ENCODE results near the gene SLFN13. TPM values are rescaled to one million over a fixed set of nuclear protein-coding genes. Genes with fewer than 3 reads are reported as not detected.

SLFN13 gene
- total RNA-seq, 1 donor from 2014 or later, result 2.7 TPM

GRCh38 chr17:35390663-35391062 is 57.9 kb downstream of the SLFN13 start:
- Histone ChIP-seq H3K27ac (ENCODE audit: low read depth, low read length) (no peak overlapping the region), H3K4me1 (ENCODE audit: insufficient read depth, low read length) (no peaks in the 10 kb centered on the region), H3K36me3 (ENCODE audit: insufficient read depth, low read length) (no peaks in the 10 kb centered on the region), H2AFZ (ENCODE audit: low read depth, low read length) (no peak overlapping the region), H3K9me3 (ENCODE audit: insufficient read depth, low read depth, low read length) (no peaks in the 10 kb centered on the region), H3K4me2 (ENCODE audit: low read length) (no peak overlapping the region), H3K4me3 (ENCODE audit: insufficient read depth, low read depth, low read length) (no peak overlapping the region), H4K20me1 (ENCODE audit: insufficient read depth, low read length) (no peaks in the 10 kb centered on the region), H3K79me2 (ENCODE audit: insufficient read depth, low read length) (no peaks in the 10 kb centered on the region), H3K27me3 (ENCODE audit: insufficient read depth, low read length) (no peaks in the 10 kb centered on the region), H3K9ac (ENCODE audit: low read length) (no peak overlapping the region)
- no peak for FAIRE-seq
- peaks cover 5% of the 10 kb centered on the region for H3K36me3 Mint-ChIP-seq (ENCODE audit: low read depth, unreplicated experiment)
- TF ChIP-seq CTCF (IDR thresholded peaks at IDR 0.05; ENCODE audit: insufficient read depth, low read depth, low read length), result no peak
- no peak for TF ChIP-seq EZH2 (IDR thresholded peaks at IDR 0.05; ENCODE audit: insufficient read depth, low read length)
- H3K4me3 Mint-ChIP-seq (ENCODE audit: unreplicated experiment), result no peak overlapping the region
- H3K4me1 Mint-ChIP-seq (ENCODE audit: low read depth, unreplicated experiment), result no peaks in the 10 kb centered on the region
- no peak overlapping the region for H3K27ac Mint-ChIP-seq (ENCODE audit: unreplicated experiment)
- H3K27me3 Mint-ChIP-seq (ENCODE audit: low read depth, unreplicated experiment), result peaks cover 5% of the 10 kb centered on the region
- DNase-seq (ENCODE audit: low read depth), result no peak
- H3K9me3 Mint-ChIP-seq (ENCODE audit: unreplicated experiment), result peaks cover 8% of the 10 kb centered on the region

GRCh38 chr17:35390156-35390555 is 58.4 kb downstream of the SLFN13 start:
- H3K36me3 Mint-ChIP-seq (ENCODE audit: low read depth, unreplicated experiment), result peaks cover 4% of the 10 kb centered on the region
- TF ChIP-seq EZH2 (IDR thresholded peaks at IDR 0.05; ENCODE audit: insufficient read depth, low read length), result no peak
- no peak for TF ChIP-seq CTCF (IDR thresholded peaks at IDR 0.05; ENCODE audit: insufficient read depth, low read depth, low read length)
- Histone ChIP-seq H3K4me2 (ENCODE audit: low read length) (no peak overlapping the region), H2AFZ (ENCODE audit: low read depth, low read length) (no peak overlapping the region), H3K36me3 (ENCODE audit: insufficient read depth, low read length) (no peaks in the 10 kb centered on the region), H3K4me1 (ENCODE audit: insufficient read depth, low read length) (no peaks in the 10 kb centered on the region), H3K9ac (ENCODE audit: low read length) (no peak overlapping the region), H3K9me3 (ENCODE audit: insufficient read depth, low read depth, low read length) (no peaks in the 10 kb centered on the region), H3K27me3 (ENCODE audit: insufficient read depth, low read length) (no peaks in the 10 kb centered on the region), H4K20me1 (ENCODE audit: insufficient read depth, low read length) (no peaks in the 10 kb centered on the region), H3K27ac (ENCODE audit: low read depth, low read length) (no peak overlapping the region), H3K4me3 (ENCODE audit: insufficient read depth, low read depth, low read length) (no peak overlapping the region), H3K79me2 (ENCODE audit: insufficient read depth, low read length) (no peaks in the 10 kb centered on the region)
- no peak overlapping the region for H3K27ac Mint-ChIP-seq (ENCODE audit: unreplicated experiment)
- H3K9me3 Mint-ChIP-seq (ENCODE audit: unreplicated experiment), result peaks cover 8% of the 10 kb centered on the region
- H3K4me3 Mint-ChIP-seq (ENCODE audit: unreplicated experiment), result no peak overlapping the region
- H3K4me1 Mint-ChIP-seq (ENCODE audit: low read depth, unreplicated experiment), result no peaks in the 10 kb centered on the region
- H3K27me3 Mint-ChIP-seq (ENCODE audit: low read depth, unreplicated experiment), result peaks cover 5% of the 10 kb centered on the region
- FAIRE-seq (no peak), DNase-seq (ENCODE audit: low read depth) (no peak)

DNA sequence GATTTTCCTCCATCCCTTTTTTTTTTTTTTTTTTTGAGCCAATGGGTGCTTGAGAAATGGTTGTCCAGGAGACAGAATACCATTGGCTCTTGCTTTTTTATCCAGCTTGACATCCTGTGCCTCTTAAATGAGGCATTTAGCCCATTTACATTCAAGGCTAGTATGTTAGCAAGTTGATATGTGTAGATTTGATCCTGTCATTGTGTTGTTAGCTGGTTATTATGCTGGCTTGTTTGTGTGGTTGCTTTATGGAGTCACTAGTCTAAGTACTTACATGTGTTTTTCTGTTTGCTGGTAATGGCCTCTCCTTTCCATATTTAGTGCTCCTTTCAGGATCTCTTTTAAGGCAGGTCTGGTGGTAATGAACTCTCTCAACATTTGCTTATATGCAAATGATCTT is 61.1 kb downstream of the SLFN13 start:
- Histone ChIP-seq H3K9me3 (ENCODE audit: insufficient read depth, low read depth, low read length) (peaks cover 2% of the 10 kb centered on the region), H3K9ac (ENCODE audit: low read length) (no peak overlapping the region), H3K79me2 (ENCODE audit: insufficient read depth, low read length) (no peaks in the 10 kb centered on the region), H3K4me3 (ENCODE audit: insufficient read depth, low read depth, low read length) (no peak overlapping the region), H3K36me3 (ENCODE audit: insufficient read depth, low read length) (no peaks in the 10 kb centered on the region), H2AFZ (ENCODE audit: low read depth, low read length) (no peak overlapping the region), H4K20me1 (ENCODE audit: insufficient read depth, low read length) (no peaks in the 10 kb centered on the region), H3K27me3 (ENCODE audit: insufficient read depth, low read length) (no peaks in the 10 kb centered on the region), H3K4me2 (ENCODE audit: low read length) (no peak overlapping the region), H3K27ac (ENCODE audit: low read depth, low read length) (no peak overlapping the region), H3K4me1 (ENCODE audit: insufficient read depth, low read length) (no peaks in the 10 kb centered on the region)
- no peak for TF ChIP-seq EZH2 (IDR thresholded peaks at IDR 0.05; ENCODE audit: insufficient read depth, low read length)
- no peak for TF ChIP-seq CTCF (IDR thresholded peaks at IDR 0.05; ENCODE audit: insufficient read depth, low read depth, low read length)
- no peaks in the 10 kb centered on the region for H3K4me1 Mint-ChIP-seq (ENCODE audit: low read depth, unreplicated experiment)
- no peak for DNase-seq (ENCODE audit: low read depth)
- no peak overlapping the region for H3K27ac Mint-ChIP-seq (ENCODE audit: unreplicated experiment)
- no peaks in the 10 kb centered on the region for H3K36me3 Mint-ChIP-seq (ENCODE audit: low read depth, unreplicated experiment)
- peaks cover 5% of the 10 kb centered on the region for H3K27me3 Mint-ChIP-seq (ENCODE audit: low read depth, unreplicated experiment)
- H3K9me3 Mint-ChIP-seq (ENCODE audit: unreplicated experiment), result peaks cover 5% of the 10 kb centered on the region
- no peak for FAIRE-seq
- no peak overlapping the region for H3K4me3 Mint-ChIP-seq (ENCODE audit: unreplicated experiment)

Other genes with a start within 250 kb of the SLFN13 start
- gene SLFN5, start 205.7 kb downstream of the SLFN13 start, total RNA-seq, result 108 and 120 TPM in 2 replicates
- gene SLFN11, start 75.1 kb downstream of the SLFN13 start, total RNA-seq, result 0.25 and 0.75 TPM in 2 replicates
- 39.3 and 52.5 TPM in 2 replicates for gene SLFN12, start 16.3 kb downstream of the SLFN13 start, total RNA-seq
- gene SLFN12L, start 88.9 kb upstream of the SLFN13 start, total RNA-seq, result 0.14 TPM in 1 of 2 replicates, not detected in the other
- not detected in 2 replicates for gene SLFN14, start 112.1 kb upstream of the SLFN13 start, total RNA-seq
- gene PEX12, start 129.8 kb upstream of the SLFN13 start, total RNA-seq, result 3.9 and 5.6 TPM in 2 replicates
- gene AP2B1, start 138.6 kb upstream of the SLFN13 start, total RNA-seq, result 288 and 313 TPM in 2 replicates